Activated CD8-positive, alpha-beta T cell treated with anti-CD3 and anti-CD28 coated beads for 36 hours (primary cell): Measurements from ENCODE around the gene EMX1. TPM values are rescaled to one million over a fixed set of nuclear protein-coding genes. Genes with fewer than 3 reads are reported as not detected.

Experiments used
- ATAC-seq: fragments of 200-7000 bp; cut with Tn5 transposase; one replicate; pipeline ENCODE4 v1.10.0; 2021; ENCODE audit warnings: mild to moderate bottlenecking, moderate library complexity
- CTCF ChIA-PET: fragments of 350-600 bp; sonication (Branson Sonifier 250); formaldehyde crosslinking; loops from one replicate; lab custom pipeline; 2021; ENCODE audit warnings: antibody characterized with exemption; lab: Charles Lee
- POLR2A ChIA-PET: fragments of 350-600 bp; sonication (Branson Sonifier 250); formaldehyde crosslinking; loops from one replicate; lab custom pipeline; 2021; ENCODE audit warnings: antibody characterized with exemption; lab: Charles Lee
- DNase-seq: peaks from one replicate; pipeline ENCODE4 v3.0.0-alpha.2; 2020
- H3K27ac Mint-ChIP-seq: one replicate; pipeline ENCODE4 v1.8.0; 2021; ENCODE audit warnings: mild to moderate bottlenecking, mixed read lengths
- H3K27me3 Mint-ChIP-seq: one replicate; pipeline ENCODE4 v1.8.0; 2021; ENCODE audit warnings: mixed read lengths
- H3K36me3 Mint-ChIP-seq: one replicate; pipeline ENCODE4 v1.8.0; 2021; ENCODE audit warnings: low read depth, mixed read lengths
- H3K4me1 Mint-ChIP-seq: one replicate; pipeline ENCODE4 v1.8.0; 2021; ENCODE audit warnings: low read depth, mixed read lengths
- H3K4me3 Mint-ChIP-seq: one replicate; pipeline ENCODE4 v1.8.0; 2021; ENCODE audit warnings: mild to moderate bottlenecking, moderate library complexity, mixed read lengths
- H3K9me3 Mint-ChIP-seq: one replicate; pipeline ENCODE4 v1.8.0; 2021; ENCODE audit warnings: mixed read lengths
- intact Hi-C: fragments of 100-400 bp; cut with micrococcal nuclease; formaldehyde crosslinking; loops from one replicate; pipeline ENCODE4 v1.10.0; 2022
- total RNA-seq, 2 experiments: library from RNA; stranded (reverse); gene quantifications; one replicate each; pipeline ENCODE4 v1.2.3, GENCODE V29; 2021
- TF ChIP-seq, protein P1 (sequence below): fragments of 200-600 bp; IDR thresholded peaks from one replicate; pipeline ENCODE4 v1.8.0; 2022; ENCODE audit warnings: antibody characterized with exemption, mild to moderate bottlenecking

EMX1 gene
- total RNA-seq, 2 experiments from 2014 or later: not detected

DNA sequence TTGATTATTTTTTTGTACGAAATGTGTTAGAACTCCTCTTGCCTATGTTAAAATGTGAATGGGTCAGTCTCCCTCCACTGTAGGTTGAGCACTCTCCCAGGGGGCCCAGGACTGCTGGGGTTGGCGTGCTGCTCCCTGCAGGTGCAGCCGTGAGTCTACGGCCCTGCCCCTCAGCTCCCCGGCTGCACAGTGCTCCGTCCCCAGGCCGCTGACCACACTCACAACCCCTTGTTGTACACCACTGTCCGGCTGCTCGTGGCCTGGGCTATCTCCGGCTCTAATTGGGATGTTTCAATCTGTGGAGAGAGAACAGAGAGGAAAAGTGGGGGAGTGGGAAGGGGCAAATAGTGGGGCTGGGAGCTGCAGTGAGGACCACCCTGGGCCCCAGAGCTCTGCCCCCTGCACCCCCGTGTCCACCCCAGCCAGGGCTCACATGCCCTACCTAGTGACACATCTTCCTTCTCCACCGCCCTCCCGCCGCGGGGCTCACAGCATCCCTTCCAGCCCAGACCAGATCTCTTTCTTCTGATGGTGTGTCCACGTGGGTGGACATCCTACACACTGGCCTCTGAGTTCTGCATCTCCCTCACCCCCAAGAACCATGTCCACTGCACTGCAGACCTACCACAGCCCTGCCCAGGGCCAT, 27.6 kb downstream of the EMX1 start:
- POLR2A ChIA-PET: no interaction called here
- DNase-seq: no peak
- TF ChIP-seq, protein P1, sequence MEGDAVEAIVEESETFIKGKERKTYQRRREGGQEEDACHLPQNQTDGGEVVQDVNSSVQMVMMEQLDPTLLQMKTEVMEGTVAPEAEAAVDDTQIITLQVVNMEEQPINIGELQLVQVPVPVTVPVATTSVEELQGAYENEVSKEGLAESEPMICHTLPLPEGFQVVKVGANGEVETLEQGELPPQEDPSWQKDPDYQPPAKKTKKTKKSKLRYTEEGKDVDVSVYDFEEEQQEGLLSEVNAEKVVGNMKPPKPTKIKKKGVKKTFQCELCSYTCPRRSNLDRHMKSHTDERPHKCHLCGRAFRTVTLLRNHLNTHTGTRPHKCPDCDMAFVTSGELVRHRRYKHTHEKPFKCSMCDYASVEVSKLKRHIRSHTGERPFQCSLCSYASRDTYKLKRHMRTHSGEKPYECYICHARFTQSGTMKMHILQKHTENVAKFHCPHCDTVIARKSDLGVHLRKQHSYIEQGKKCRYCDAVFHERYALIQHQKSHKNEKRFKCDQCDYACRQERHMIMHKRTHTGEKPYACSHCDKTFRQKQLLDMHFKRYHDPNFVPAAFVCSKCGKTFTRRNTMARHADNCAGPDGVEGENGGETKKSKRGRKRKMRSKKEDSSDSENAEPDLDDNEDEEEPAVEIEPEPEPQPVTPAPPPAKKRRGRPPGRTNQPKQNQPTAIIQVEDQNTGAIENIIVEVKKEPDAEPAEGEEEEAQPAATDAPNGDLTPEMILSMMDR: no peak
- ATAC-seq: no peak
- H3K4me1 Mint-ChIP-seq: no peaks in the 10 kb centered on the region
- CTCF ChIA-PET: no interaction called here
- H3K4me3 Mint-ChIP-seq: no peak overlapping the region
- intact Hi-C loops: no loop called here
- H3K9me3 Mint-ChIP-seq: no peaks in the 10 kb centered on the region
- no peaks in the 10 kb centered on the region for H3K27me3 Mint-ChIP-seq
- no peak overlapping the region for H3K27ac Mint-ChIP-seq
- H3K36me3 Mint-ChIP-seq: no peaks in the 10 kb centered on the region

DNA sequence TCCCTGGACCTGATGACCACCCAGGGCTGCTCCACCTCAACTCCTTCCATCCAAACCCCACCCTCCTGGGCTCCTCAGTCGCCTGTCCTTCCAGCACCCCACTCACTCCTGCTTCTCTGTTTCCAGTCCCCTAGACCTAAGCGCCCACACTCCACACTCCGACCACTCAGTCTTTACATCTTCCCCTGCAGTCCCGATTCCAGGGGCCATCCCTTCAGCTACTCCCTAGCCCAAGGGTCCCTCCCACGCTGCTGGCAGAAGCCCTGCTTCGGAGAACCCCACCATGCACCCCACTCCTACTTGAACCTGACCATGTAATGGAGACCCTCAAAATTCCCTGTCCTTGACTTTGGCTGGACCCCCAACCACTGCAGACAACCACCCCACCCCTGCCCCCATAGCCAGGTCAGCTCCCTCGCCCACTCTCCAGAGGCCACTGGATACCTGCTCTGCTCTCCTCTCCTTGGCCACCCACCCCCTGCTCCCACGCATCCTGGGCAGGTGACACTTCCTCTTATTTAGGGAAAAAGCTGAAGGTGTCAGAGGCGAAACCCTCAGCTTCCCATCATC, 28.2 kb downstream of the EMX1 start:
- TF ChIP-seq, protein P1: no peak
- ATAC-seq: no peak
- H3K4me3 Mint-ChIP-seq: no peak overlapping the region
- H3K27ac Mint-ChIP-seq: no peak overlapping the region
- no peaks in the 10 kb centered on the region for H3K9me3 Mint-ChIP-seq
- no peaks in the 10 kb centered on the region for H3K27me3 Mint-ChIP-seq
- H3K36me3 Mint-ChIP-seq: no peaks in the 10 kb centered on the region
- ChIA-PET POLR2A (no interaction called here), CTCF (no interaction called here)
- intact Hi-C loops: no loop called here
- H3K4me1 Mint-ChIP-seq: no peaks in the 10 kb centered on the region
- DNase-seq: no peak

DNA sequence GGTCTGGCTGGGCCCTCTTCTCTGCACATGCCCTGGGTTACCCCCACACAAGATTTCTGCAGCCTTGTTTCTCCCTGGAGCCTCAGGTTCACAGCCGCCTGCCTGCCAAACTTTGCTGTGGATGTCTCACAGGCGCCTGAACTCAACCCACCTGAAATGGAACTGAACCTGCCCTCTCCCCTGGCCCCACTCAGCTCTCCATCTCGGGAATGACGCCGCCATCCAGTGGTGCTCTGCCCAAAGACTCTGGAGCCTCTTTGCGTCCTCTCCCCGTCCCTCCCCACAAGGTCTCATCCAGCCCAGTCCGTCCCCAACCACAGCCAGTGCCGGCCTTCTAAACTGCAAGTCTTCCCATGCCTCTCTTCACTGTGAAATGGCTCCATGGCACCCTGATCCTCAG, 29.1 kb downstream of the EMX1 start:
- POLR2A ChIA-PET: no interaction called here
- H3K27me3 Mint-ChIP-seq: no peaks in the 10 kb centered on the region
- no peak overlapping the region for H3K4me3 Mint-ChIP-seq
- DNase-seq (no peak), ATAC-seq (no peak)
- intact Hi-C loops: no loop called here
- CTCF ChIA-PET: no interaction called here
- H3K4me1 Mint-ChIP-seq: no peaks in the 10 kb centered on the region
- H3K27ac Mint-ChIP-seq: no peak overlapping the region
- no peaks in the 10 kb centered on the region for H3K9me3 Mint-ChIP-seq
- no peaks in the 10 kb centered on the region for H3K36me3 Mint-ChIP-seq
- TF ChIP-seq, protein P1: no peak

DNA sequence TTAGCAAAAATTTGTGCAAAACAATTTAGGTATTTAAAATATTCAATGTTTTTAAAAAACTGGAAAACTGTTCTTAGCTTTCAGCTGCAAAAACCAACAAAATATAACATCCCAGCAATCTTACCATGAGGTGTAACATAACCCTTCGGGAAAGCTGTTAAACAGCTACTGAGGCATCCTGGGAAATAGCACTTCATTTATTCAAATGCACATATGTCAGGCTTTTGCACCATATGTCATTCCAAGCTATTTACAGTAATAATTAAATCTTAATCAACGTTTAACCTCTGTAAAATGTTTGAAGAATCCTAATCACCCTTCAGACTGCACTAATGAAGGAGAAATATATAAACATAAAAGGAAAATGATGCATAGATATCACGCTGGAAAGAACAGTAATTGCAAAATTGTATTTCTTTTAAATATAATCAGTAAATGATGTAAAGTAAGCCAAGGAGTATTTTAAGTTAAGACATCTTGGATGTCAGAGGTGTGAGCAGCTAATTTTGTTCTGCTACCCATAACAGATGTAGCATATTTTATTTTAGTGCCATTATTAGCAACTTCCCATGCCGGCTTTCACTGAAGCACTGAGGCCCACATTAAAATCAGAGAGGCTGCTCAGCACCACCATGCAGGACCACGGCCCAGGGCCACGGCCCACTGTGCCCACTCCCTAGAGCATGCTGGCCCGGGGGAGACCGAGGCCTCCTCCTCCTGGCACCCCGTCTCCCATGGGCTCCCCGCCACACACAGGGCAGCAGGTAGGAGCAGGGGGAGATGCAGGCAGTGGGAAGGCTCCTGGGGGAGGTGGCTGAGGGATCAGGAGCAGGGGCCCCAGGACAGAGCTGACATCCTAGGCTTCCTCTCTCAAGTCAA, 30.9 kb downstream of the EMX1 start:
- ATAC-seq: no peak
- Mint-ChIP-seq H3K4me3 (no peak overlapping the region), H3K27me3 (no peaks in the 10 kb centered on the region), H3K36me3 (no peaks in the 10 kb centered on the region), H3K9me3 (no peaks in the 10 kb centered on the region), H3K27ac (no peak overlapping the region), H3K4me1 (no peaks in the 10 kb centered on the region)
- intact Hi-C loops: no loop called here
- TF ChIP-seq, protein P1: no peak
- DNase-seq: no peak
- CTCF ChIA-PET: interaction anchor here (0.9 to 1.2 kb wide), 2 partner anchors 22 to 26 kb away, joined by 3 read pairs; no protein-coding TSS in a partner anchor
- POLR2A ChIA-PET: no interaction called here

DNA sequence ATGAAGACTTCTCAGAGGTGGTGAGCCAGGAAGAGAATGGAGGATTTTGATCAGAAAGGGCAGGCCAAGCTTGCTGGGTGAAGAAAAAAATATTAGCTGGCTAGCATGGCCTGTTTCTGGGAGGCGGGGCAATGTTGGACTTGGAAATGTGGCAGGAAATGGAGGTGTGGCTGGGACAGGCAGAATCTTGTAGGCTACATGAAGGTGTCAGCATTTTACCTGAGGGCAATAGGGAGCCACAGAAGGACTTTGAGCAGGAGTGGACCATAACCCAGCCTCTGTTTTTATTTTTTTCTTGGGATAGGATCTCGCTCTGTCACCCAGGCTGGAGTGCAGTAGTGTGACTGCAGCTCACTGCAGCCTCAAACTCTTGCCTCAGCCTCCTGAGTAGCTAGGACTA, 31.7 kb downstream of the EMX1 start:
- no peak for ATAC-seq
- no peak overlapping the region for H3K4me3 Mint-ChIP-seq
- no peak overlapping the region for H3K27ac Mint-ChIP-seq
- ChIA-PET CTCF (interaction anchor here (0.9 kb wide), 1 partner anchor 25 kb away, joined by 3 read pairs; no protein-coding TSS in a partner anchor), POLR2A (no interaction called here)
- no peaks in the 10 kb centered on the region for H3K27me3 Mint-ChIP-seq
- TF ChIP-seq, protein P1: no peak
- no peaks in the 10 kb centered on the region for H3K9me3 Mint-ChIP-seq
- peaks cover 6% of the 10 kb centered on the region for H3K4me1 Mint-ChIP-seq
- no peak for DNase-seq
- no peaks in the 10 kb centered on the region for H3K36me3 Mint-ChIP-seq
- intact Hi-C loops: no loop called here
